ENCODE results near the gene ELMO3. TPM values are rescaled to one million over a fixed set of nuclear protein-coding genes. Genes with fewer than 3 reads are reported as not detected.

Gene ELMO3
- total RNA-seq, 2 experiments from 2014 or later: 1.9 to 2.3 TPM

DNA sequence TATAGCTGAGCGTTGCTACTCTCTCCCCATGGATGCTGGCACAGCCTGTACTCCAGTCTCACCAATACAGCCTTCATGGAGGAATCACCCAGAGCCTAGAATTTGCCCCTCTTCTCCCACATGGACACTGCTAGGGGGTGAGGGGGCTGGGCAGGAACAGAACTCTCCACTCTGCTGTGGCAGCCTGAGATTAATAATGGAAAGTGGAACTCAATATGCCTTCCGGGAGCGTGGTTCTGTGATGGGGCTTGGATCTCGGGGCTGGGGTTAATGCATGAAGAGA, 51.1 kb downstream of the ELMO3 start:
- TF ChIP-seq CTCF (IDR thresholded peaks at IDR 0.05): no peak
- no peak overlapping the region for H3K27ac Mint-ChIP-seq
- peaks cover 31% of the 10 kb centered on the region for H3K4me1 Mint-ChIP-seq (ENCODE audit: low read depth)
- no peaks in the 10 kb centered on the region for H3K36me3 Mint-ChIP-seq (ENCODE audit: low read depth)
- no peaks in the 10 kb centered on the region for H3K9me3 Mint-ChIP-seq
- peaks cover 0 to 6% of the 10 kb centered on the region in 2 experiments for H3K27me3 ChIP-seq (ENCODE audit: control insufficient read depth in 1 of 2, insufficient read depth in 2 of 2, low read length in 2 of 2)
- H3K36me3 ChIP-seq (ENCODE audit: insufficient read depth, low read length): no peaks in the 10 kb centered on the region
- peaks cover 47% of the 10 kb centered on the region for H3K4me1 ChIP-seq (ENCODE audit: insufficient read depth, low read length)
- no peak for ATAC-seq (ENCODE audit: poor library complexity)
- no peak overlapping the region for H3K27ac ChIP-seq (ENCODE audit: low read depth in 1 of 2, low read length in 2 of 2)
- ChIA-PET POLR2A (interaction anchor here (6.2 kb wide), 1 partner anchor 22 kb away, joined by 81 read pairs; the partner anchor contains the start of gene TMEM208), CTCF (no interaction called here)
- H3K4me3 Mint-ChIP-seq: peak overlapping the region; percentile 88
- intact Hi-C loops (cut with DNase I, micrococcal nuclease): no loop called here
- H3K27me3 Mint-ChIP-seq: peaks cover 13% of the 10 kb centered on the region
- no peaks in the 10 kb centered on the region for H3K9me3 ChIP-seq (ENCODE audit: control insufficient read depth in 1 of 2, insufficient read depth in 1 of 2, low read length in 2 of 2)
- no peak overlapping the region for H3K4me3 ChIP-seq (ENCODE audit: low read length)
- DNase-seq: peak in 1 of 14 experiments; percentile 5

DNA sequence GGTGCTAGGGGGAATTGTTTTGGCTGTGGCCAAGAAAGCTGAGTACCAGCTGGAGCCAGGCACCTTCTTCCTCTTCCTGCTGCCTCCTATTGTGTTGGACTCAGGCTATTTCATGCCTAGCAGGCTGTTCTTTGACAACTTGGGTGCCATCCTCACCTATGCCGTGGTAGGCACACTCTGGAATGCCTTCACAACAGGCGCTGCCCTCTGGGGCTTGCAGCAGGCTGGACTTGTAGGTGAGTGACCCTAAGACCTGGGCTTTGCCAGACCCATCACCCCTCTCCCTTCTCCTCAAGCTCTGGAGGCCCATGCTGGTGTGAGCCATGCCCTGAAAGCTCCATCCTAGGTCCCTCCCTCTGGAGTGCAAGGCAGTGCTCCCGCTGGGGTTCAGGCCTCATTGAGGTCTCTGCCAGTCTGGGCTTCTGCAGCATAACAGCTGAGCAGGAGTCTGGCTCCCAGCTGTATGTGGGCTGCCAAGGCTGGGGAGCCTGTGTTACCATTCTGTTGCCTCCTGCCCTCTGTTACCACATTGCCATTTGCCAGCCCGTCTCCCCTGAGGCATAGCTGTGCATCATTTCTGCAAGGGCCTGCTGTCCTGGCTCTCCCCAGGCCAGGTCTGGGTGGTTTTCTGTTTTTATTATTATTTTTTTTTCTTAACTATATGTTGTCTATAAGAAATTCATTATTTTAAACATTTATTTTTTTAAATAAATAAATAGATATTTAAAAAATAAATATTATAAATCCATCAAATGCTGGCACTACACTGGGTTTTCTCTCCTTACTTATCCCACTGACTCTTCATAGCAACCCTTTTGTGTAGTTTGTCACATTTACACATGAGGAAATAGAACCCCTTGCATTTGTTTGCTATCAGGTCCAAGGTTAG, 53.9 kb downstream of the ELMO3 start:
- peak in 1 of 14 experiments; percentile 6 for DNase-seq
- CTCF ChIA-PET: interaction anchor here (0.6 kb wide), 1 partner anchor 159 kb away, joined by 7 read pairs; no protein-coding TSS in a partner anchor
- peaks cover 21% of the 10 kb centered on the region for H3K27me3 Mint-ChIP-seq

More for the DNA sequence above, 53.9 kb downstream of the ELMO3 start:
- Histone ChIP-seq H3K9me3 (ENCODE audit: control insufficient read depth in 1 of 2, insufficient read depth in 1 of 2, low read length in 2 of 2) (no peaks in the 10 kb centered on the region), H3K36me3 (ENCODE audit: insufficient read depth, low read length) (no peaks in the 10 kb centered on the region), H3K4me3 (ENCODE audit: low read length) (no peak overlapping the region), H3K27ac (ENCODE audit: low read depth in 1 of 2, low read length in 2 of 2) (no peak overlapping the region), H3K27me3 (ENCODE audit: control insufficient read depth in 1 of 2, insufficient read depth in 2 of 2, low read length in 2 of 2) (peaks cover 6 to 7% of the 10 kb centered on the region in 2 experiments), H3K4me1 (ENCODE audit: insufficient read depth, low read length) (peaks cover 22% of the 10 kb centered on the region)
- H3K9me3 Mint-ChIP-seq: no peaks in the 10 kb centered on the region
- no peak overlapping the region for H3K27ac Mint-ChIP-seq
- no peaks in the 10 kb centered on the region for H3K36me3 Mint-ChIP-seq (ENCODE audit: low read depth)
- peaks cover 18% of the 10 kb centered on the region for H3K4me1 Mint-ChIP-seq (ENCODE audit: low read depth)
- H3K4me3 Mint-ChIP-seq: no peak overlapping the region
- no peak for ATAC-seq (ENCODE audit: poor library complexity)
- TF ChIP-seq CTCF (IDR thresholded peaks at IDR 0.05): no peak
- POLR2A ChIA-PET: interaction anchor here (0.6 kb wide), 1 partner anchor 95 kb away, joined by 5 read pairs; no protein-coding TSS in a partner anchor
- intact Hi-C loops (cut with DNase I, micrococcal nuclease): no loop called here

Small RNA genes lying within 50 kb of the gene (microRNA-seq; reads per million reads assigned to microRNA genes)
- 159 reads per million, percentile 70 among the genes with 10 or more reads in this experiment for gene MIR328 (ENCODE audit: borderline microRNAs expressed, borderline replicate concordance)

Other genes with a start within 250 kb of the ELMO3 start
- 1 to 10 TPM; 1.1 to 1.3 TPM for gene CES3, start 237.9 kb upstream of the ELMO3 start, total RNA-seq
- 10 to 100 TPM; 14.9 to 16.0 TPM for gene CES4A, start 210.5 kb upstream of the ELMO3 start, total RNA-seq
- gene CBFB, start 170.0 kb upstream of the ELMO3 start, total RNA-seq: 10 to 100 TPM; 58.8 to 59.6 TPM
- gene PHAF1, start 89.2 kb upstream of the ELMO3 start, total RNA-seq: 10 to 100 TPM; 10.6 to 10.8 TPM
- gene B3GNT9, start 48.1 kb upstream of the ELMO3 start, total RNA-seq: 1 to 10 TPM; 2.0 to 2.5 TPM
- gene TRADD, start 39.2 kb upstream of the ELMO3 start, total RNA-seq: 10 to 100 TPM; 32.4 to 34.0 TPM
- gene FBXL8, start 39.2 kb upstream of the ELMO3 start, total RNA-seq: 10 to 100 TPM; 11.5 to 11.6 TPM
- 10 to 100 TPM; 19.7 to 26.1 TPM for gene HSF4, start 34.4 kb upstream of the ELMO3 start, total RNA-seq
- gene NOL3, start 28.6 kb upstream of the ELMO3 start, total RNA-seq: 1 to 10 TPM; 1.1 to 1.2 TPM
- gene MATCAP1, start 15.2 kb upstream of the ELMO3 start, total RNA-seq: 10 to 100 TPM in 1 of 2 experiments, 1 to 10 TPM in 1; 9.7 to 10.6 TPM
- not detected for gene EXOC3L1, start 9.0 kb upstream of the ELMO3 start, total RNA-seq
- gene E2F4, start 7.0 kb upstream of the ELMO3 start, total RNA-seq: 10 to 100 TPM; 50.9 to 56.1 TPM
- gene TMEM208, start 28.0 kb downstream of the ELMO3 start, total RNA-seq: 10 to 100 TPM; 35.8 to 37.6 TPM
- gene FHOD1, start 48.4 kb downstream of the ELMO3 start, total RNA-seq: 10 to 100 TPM; 21.1 to 26.0 TPM
- 1 to 10 TPM; 3.1 TPM for gene SLC9A5, start 49.8 kb downstream of the ELMO3 start, total RNA-seq
- gene PLEKHG4, start 80.4 kb downstream of the ELMO3 start, total RNA-seq: 10 to 100 TPM; 13.1 to 14.0 TPM
- gene KCTD19, start 127.6 kb downstream of the ELMO3 start, total RNA-seq: not detected
- not detected for gene LRRC36, start 127.7 kb downstream of the ELMO3 start, total RNA-seq
- not detected for gene TPPP3, start 194.4 kb downstream of the ELMO3 start, total RNA-seq
- under 1 TPM in 1 of 2 experiments, not detected in 1; 0.22 TPM for gene ZDHHC1, start 217.3 kb downstream of the ELMO3 start, total RNA-seq
- gene HSD11B2, start 232.0 kb downstream of the ELMO3 start, total RNA-seq: not detected